Measurements from ENCODE around the gene PTGER3. TPM values are rescaled to one million over a fixed set of nuclear protein-coding genes. Genes with fewer than 3 reads are reported as not detected.

The PTGER3 gene
- total and polyA plus RNA-seq, 10 of the 15 experiments (the other 5 are each of a cell fraction or from before 2014, with no cell fraction given), result under 0.01 to 0.04 (median 0.02) TPM; not detected in 7

DNA sequence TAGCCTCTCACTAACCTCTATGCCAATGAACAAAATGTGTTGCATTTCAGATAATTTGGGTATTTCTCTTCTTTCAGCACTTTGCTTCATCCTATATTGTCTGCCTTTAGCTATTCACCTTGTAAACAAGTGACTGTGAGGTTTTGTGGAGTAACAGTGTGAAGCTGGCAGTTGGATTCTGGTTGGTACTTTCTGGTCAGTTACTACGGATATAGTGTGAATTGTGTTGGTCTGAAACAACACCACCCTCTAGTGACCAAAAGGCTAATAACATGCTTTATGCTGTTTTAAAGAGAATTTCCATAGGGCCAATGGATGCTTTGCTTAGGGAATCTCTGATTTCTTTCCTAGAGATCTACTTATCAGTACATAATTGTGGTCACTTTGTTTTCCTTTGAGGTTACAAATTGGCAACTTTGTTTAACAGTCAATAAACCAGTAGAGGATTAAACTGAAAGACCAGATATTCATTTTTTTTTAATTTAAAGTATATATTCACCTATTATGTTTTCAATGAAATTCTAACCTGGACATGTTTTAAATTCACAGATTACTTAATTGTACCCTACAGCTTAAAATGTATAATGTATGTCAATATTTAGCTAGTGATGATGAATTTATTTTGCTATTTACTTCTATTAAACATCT, 2.5 kb upstream of the PTGER3 start:
- TF ChIP-seq BHLHE40 (IDR thresholded peaks at IDR 0.05; ENCODE audit: borderline replicate concordance in 1 of 2, low read depth in 2 of 2, low read length in 1 of 2), result 0 out of 4 replicates have a peak, but pooled peaks of 1 of the 2 experiments have one; percentile 25
- TF ChIP-seq, protein P1, sequence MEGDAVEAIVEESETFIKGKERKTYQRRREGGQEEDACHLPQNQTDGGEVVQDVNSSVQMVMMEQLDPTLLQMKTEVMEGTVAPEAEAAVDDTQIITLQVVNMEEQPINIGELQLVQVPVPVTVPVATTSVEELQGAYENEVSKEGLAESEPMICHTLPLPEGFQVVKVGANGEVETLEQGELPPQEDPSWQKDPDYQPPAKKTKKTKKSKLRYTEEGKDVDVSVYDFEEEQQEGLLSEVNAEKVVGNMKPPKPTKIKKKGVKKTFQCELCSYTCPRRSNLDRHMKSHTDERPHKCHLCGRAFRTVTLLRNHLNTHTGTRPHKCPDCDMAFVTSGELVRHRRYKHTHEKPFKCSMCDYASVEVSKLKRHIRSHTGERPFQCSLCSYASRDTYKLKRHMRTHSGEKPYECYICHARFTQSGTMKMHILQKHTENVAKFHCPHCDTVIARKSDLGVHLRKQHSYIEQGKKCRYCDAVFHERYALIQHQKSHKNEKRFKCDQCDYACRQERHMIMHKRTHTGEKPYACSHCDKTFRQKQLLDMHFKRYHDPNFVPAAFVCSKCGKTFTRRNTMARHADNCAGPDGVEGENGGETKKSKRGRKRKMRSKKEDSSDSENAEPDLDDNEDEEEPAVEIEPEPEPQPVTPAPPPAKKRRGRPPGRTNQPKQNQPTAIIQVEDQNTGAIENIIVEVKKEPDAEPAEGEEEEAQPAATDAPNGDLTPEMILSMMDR (IDR thresholded peaks at IDR 0.05 in 2 of 3, conservative IDR thresholded peaks at IDR 0.05 in 1 of 3; ENCODE audit: control insufficient read depth in 2 of 3, extremely low read depth in 1 of 3, insufficient read depth in 1 of 3, low read depth in 3 of 3, low read length in 3 of 3), result peak; percentile 65 to 83 (median 77)
- TF ChIP-seq SMC3 (IDR thresholded peaks at IDR 0.05; ENCODE audit: borderline replicate concordance, low read length), result peak; percentile 54; the same call in 1 of the 2 replicates
- 0 out of 2 replicates have a peak, but pooled peaks have one; percentile 44 for TF ChIP-seq STAT1 (conservative IDR thresholded peaks at IDR 0.05)
- no peak for TF ChIP-seq MEF2A (IDR thresholded peaks at IDR 0.05; ENCODE audit: insufficient read depth, low read depth, low read length)
- peak; percentile 81 for TF ChIP-seq RAD21 (IDR thresholded peaks at IDR 0.05; ENCODE audit: insufficient read depth, low read depth, low read length)
- FAIRE-seq (peak; percentile 82), ATAC-seq (peak; percentile 77), DNase-seq (ENCODE audit: low read depth, low spot score) (peak; percentile 25)
- H2AFZ ChIP-seq (ENCODE audit: control insufficient read depth, low read depth, low read length), result no peak overlapping the region
- WGBS (ENCODE audit: insufficient coverage, insufficient replicate concordance, low lambda C conversion rate, missing lambda C conversion rate), result 0% methylated on average over 1 of the region's 1 CpG
- CTCF ChIA-PET, result interaction anchor here (0.5 to 4.2 kb wide), 13 partner anchors 13 to 917 kb away, joined by 3 to 33 read pairs (median 5); no protein-coding TSS in a partner anchor
- H3K4me1 ChIP-seq (ENCODE audit: control insufficient read depth, insufficient read depth, low read length), result no peaks in the 10 kb centered on the region
- no peaks in the 10 kb centered on the region for H3K36me3 ChIP-seq (ENCODE audit: control insufficient read depth in 2 of 2, insufficient read depth in 2 of 2, low read length in 1 of 2)
- in situ Hi-C loops (cut with MboI) (loop anchor here (5.0 to 10.0 kb wide), 3 partner anchors 363 to 915 kb away; no protein-coding TSS in a partner anchor), intact Hi-C loops (cut with micrococcal nuclease; ENCODE audit: unreplicated experiment) (loop anchor here (1.0 to 10.0 kb wide), 4 partner anchors 308 to 915 kb away; no protein-coding TSS in a partner anchor)
- POLR2A ChIA-PET, result no interaction called here
- H3K79me2 ChIP-seq (ENCODE audit: control insufficient read depth, insufficient read depth, low read length), result no peaks in the 10 kb centered on the region
- no peak overlapping the region for H3K4me3 ChIP-seq
- RAD21 ChIA-PET (ENCODE audit: unreplicated experiment), result interaction anchor here (0.8 to 1.9 kb wide), 5 partner anchors 365 to 916 kb away, joined by 3 to 10 read pairs (median 3); no protein-coding TSS in a partner anchor
- SMC1A ChIA-PET (ENCODE audit: uncharacterized antibody, unreplicated experiment), result interaction anchor here (0.7 to 2.9 kb wide), 6 partner anchors 305 to 864 kb away, joined by 3 to 10 read pairs (median 4); no protein-coding TSS in a partner anchor
- no peak overlapping the region for H3K27ac ChIP-seq (ENCODE audit: control insufficient read depth, insufficient read depth)
- H3K9ac ChIP-seq (ENCODE audit: control insufficient read depth, insufficient read depth, low read length), result no peak overlapping the region
- H3K9me3 ChIP-seq (replicated peaks; ENCODE audit: control insufficient read depth, insufficient read depth, low read length), result no peaks in the 10 kb centered on the region
- no peaks in the 10 kb centered on the region for H4K20me1 ChIP-seq (ENCODE audit: control insufficient read depth, insufficient read depth)
- H3K27me3 ChIP-seq (replicated peaks in 1 of 2; ENCODE audit: control insufficient read depth in 2 of 2, insufficient read depth in 2 of 2, low read length in 1 of 2), result peaks cover 7 to 8% of the 10 kb centered on the region in 2 experiments
- no TSS peak for BruUV-seq (replicated peaks)
- no peak overlapping the region for H3K4me2 ChIP-seq (ENCODE audit: control insufficient read depth, insufficient read depth)

Data from GM12878 (cell line).